NCI-H2171 (cell line): Measurements from ENCODE around the gene LMLN.
"Not testable (repeated sequence)": the region's sequence is repeated elsewhere in the genome, so short reads cannot be mapped to it uniquely, and the experiment has no call there.

Experiments
- DNase-seq: peaks from one replicate; lab custom pipeline; 2025; lab: John Stamatoyannopoulos, UW

The LMLN gene

GRCh38 chr3:198079771-198080520 lies 119.9 kb downstream of the LMLN start:
- DNase-seq: peak; percentile 24

GRCh38 chr3:198080521-198081384 lies 120.7 kb downstream of the LMLN start:
- peak; percentile 70 for DNase-seq

- no peak for DNase-seq
Observed at GRCh38 chr3:198081421-198081844, 121.4 kb downstream of the LMLN start.

DNA sequence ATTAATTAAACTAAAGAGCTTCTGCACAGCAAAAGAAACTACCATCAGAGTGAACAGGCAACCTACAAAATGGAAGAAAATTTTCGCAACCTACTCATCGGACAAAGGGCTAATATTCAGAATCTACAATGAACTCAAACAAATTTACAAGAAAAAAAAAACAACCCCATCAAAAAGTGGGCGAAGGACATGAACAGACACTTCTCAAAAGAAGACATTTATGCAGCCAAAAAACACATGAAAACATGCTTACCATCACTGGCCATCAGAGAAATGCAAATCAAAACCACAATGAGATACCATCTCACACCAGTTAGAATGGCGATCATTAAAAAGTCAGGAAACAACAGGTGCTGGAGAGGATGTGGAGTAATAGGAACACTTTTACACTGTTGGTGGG lies 122.2 kb downstream of the LMLN start:
- not testable (repeated sequence) for DNase-seq

- no peak for DNase-seq
Observed at GRCh38 chr3:198088421-198088955, 128.5 kb downstream of the LMLN start.

- DNase-seq: no peak
Observed at GRCh38 chr3:198090795-198091332, 130.8 kb downstream of the LMLN start.

- DNase-seq: no peak
Observed at GRCh38 chr3:198092276-198092675, 132.3 kb downstream of the LMLN start.

DNA sequence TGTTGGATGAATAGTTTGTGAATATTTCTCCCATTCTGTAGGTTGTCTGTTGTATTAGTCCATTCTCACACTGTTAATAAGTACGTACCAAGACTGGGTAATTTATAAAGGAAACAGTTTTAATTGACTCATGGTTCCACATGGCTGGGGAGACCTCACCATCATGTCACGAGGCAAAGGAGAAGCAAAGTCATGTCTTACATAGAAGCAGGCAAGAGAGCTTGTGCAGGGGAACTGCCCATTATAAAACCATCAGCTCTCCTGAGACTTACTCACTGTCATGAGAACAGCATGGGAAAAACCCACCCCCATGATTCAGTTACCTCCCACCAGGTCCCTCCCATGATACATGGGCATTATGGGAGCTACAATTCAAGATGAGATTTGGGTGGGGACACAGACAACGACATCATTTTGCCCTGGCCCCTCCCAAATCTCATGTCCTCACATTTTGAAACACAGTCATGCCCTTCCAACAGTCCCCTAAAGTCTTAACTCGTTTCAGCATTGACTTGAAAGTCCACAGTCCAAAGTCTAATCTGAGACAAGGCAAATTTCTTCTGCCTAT lies 133.2 kb downstream of the LMLN start:
- no peak for DNase-seq
